BLaER1 treated with 17β-estradiol and CSF1 and Interleukin-3, amounts not matched to agents 10 nM and 100 nM (cell line): ENCODE measurements around the gene PGBD5.

Experiments used
- H3K27ac ChIP-seq, 11 experiments: shearing (Covaris generic); formaldehyde crosslinking; 2 replicates each; pipeline ENCODE4 v1.8.1; 2022
- H3K27me3 ChIP-seq, 11 experiments: shearing (Covaris generic); formaldehyde crosslinking; 2 replicates each; pipeline ENCODE4 v1.8.1; 2022
- H3K36me3 ChIP-seq, 11 experiments: shearing (Covaris generic); formaldehyde crosslinking; 2 replicates each; pipeline ENCODE4 v1.8.1; 2022
- H3K4me1 ChIP-seq, 10 experiments: shearing (Covaris generic); formaldehyde crosslinking; 2 replicates each; pipeline ENCODE4 v1.8.1; 2022
- H3K4me2 ChIP-seq, 11 experiments: shearing (Covaris generic); formaldehyde crosslinking; 2 replicates each; pipeline ENCODE4 v1.8.1; 2022
- H3K4me3 ChIP-seq, 10 experiments: shearing (Covaris generic); formaldehyde crosslinking; 2 replicates each; pipeline ENCODE4 v1.8.1; 2022
- H3K9ac ChIP-seq, 11 experiments: shearing (Covaris generic); formaldehyde crosslinking; 2 replicates each; pipeline ENCODE4 v1.8.1; 2022
- H3K9me3 ChIP-seq, 11 experiments: shearing (Covaris generic); formaldehyde crosslinking; replicated peaks in 1 of 11; 2 replicates each; pipeline ENCODE4 v1.8.1; 2022
- H4K20me1 ChIP-seq, 11 experiments: shearing (Covaris generic); formaldehyde crosslinking; 2 replicates each; pipeline ENCODE4 v1.8.1; 2022
- Cebpa-rat ChIP-seq, 11 experiments: shearing (Covaris generic); IDR thresholded peaks; 2 replicates each; pipeline ENCODE4 v1.8.1; 2022

Gene PGBD5

GRCh38 chr1:230268371-230269170 lies 157.6 kb downstream of the PGBD5 start:
- peak overlapping the region in 4 of 11 experiments; percentile 2 to 22 (median 18); a peak in 2 of 22 replicates for H3K9ac ChIP-seq
- H3K27me3 ChIP-seq: peaks cover 0 to 15% (median 0%) of the 10 kb centered on the region in 11 experiments; a peak in 5 of 22 replicates
- peaks cover 0 to 97% (median 55%) of the 10 kb centered on the region in 11 experiments; a peak in 17 of 22 replicates for H4K20me1 ChIP-seq
- H3K4me1 ChIP-seq: peaks cover 38 to 100% (median 99%) of the 10 kb centered on the region in 10 experiments
- H3K36me3 ChIP-seq: peaks cover 12 to 78% (median 42%) of the 10 kb centered on the region in 11 experiments; a peak in 19 of 22 replicates
- H3K9me3 ChIP-seq: no peaks in the 10 kb centered on the region
- H3K27ac ChIP-seq: peak overlapping the region in 4 of 11 experiments; percentile 10 to 63 (median 21); a peak in 6 of 22 replicates
- H3K4me3 ChIP-seq: no peak overlapping the region
- peak overlapping the region; percentile 62 to 97 (median 76) for H3K4me2 ChIP-seq
- TF ChIP-seq Cebpa-rat (IDR thresholded peaks at IDR 0.05): no peak

- TF ChIP-seq Cebpa-rat (IDR thresholded peaks at IDR 0.05): no peak
- Histone ChIP-seq H3K9ac (no peak overlapping the region; a peak in 2 of 22 replicates), H3K36me3 (peaks cover 17 to 81% (median 47%) of the 10 kb centered on the region in 11 experiments; a peak in 19 of 22 replicates), H3K4me2 (peak overlapping the region in 8 of 11 experiments; percentile 30 to 97 (median 82); a peak in 15 of 22 replicates), H3K4me1 (peaks cover 43 to 100% (median 99%) of the 10 kb centered on the region in 10 experiments), H4K20me1 (peaks cover 0 to 97% (median 56%) of the 10 kb centered on the region in 11 experiments; a peak in 18 of 22 replicates), H3K27ac (no peak overlapping the region), H3K9me3 (no peaks in the 10 kb centered on the region), H3K4me3 (no peak overlapping the region), H3K27me3 (peaks cover 0 to 26% (median 0%) of the 10 kb centered on the region in 11 experiments; a peak in 5 of 22 replicates)
Observed at GRCh38 chr1:230267338-230268065, 158.6 kb downstream of the PGBD5 start.

- peak overlapping the region in 8 of 11 experiments; percentile 70 to 97 (median 82); a peak in 16 of 22 replicates for H3K4me2 ChIP-seq
- peak overlapping the region in 1 of 11 experiments; percentile 1; a peak in 1 of 22 replicates for H3K9ac ChIP-seq
- no peak for TF ChIP-seq Cebpa-rat (IDR thresholded peaks at IDR 0.05)
- no peak overlapping the region for H3K4me3 ChIP-seq
- peaks cover 44 to 100% (median 100%) of the 10 kb centered on the region in 10 experiments for H3K4me1 ChIP-seq
- H4K20me1 ChIP-seq: peaks cover 0 to 100% (median 63%) of the 10 kb centered on the region in 11 experiments; a peak in 18 of 22 replicates
- no peak overlapping the region for H3K27ac ChIP-seq
- H3K36me3 ChIP-seq: peaks cover 17 to 79% (median 43%) of the 10 kb centered on the region in 11 experiments; a peak in 19 of 22 replicates
- H3K9me3 ChIP-seq: no peaks in the 10 kb centered on the region
- peaks cover 0 to 32% (median 0%) of the 10 kb centered on the region in 11 experiments; a peak in 5 of 22 replicates for H3K27me3 ChIP-seq
Observed at GRCh38 chr1:230266456-230266855, 159.7 kb downstream of the PGBD5 start.

- Histone ChIP-seq H3K9me3 (no peaks in the 10 kb centered on the region), H3K27ac (no peak overlapping the region), H3K36me3 (peaks cover 16 to 79% (median 42%) of the 10 kb centered on the region in 11 experiments; a peak in 19 of 22 replicates), H4K20me1 (peaks cover 0 to 97% (median 63%) of the 10 kb centered on the region in 11 experiments; a peak in 18 of 22 replicates), H3K4me3 (no peak overlapping the region), H3K4me2 (peak overlapping the region in 10 of 11 experiments; percentile 2 to 97 (median 76); a peak in 19 of 22 replicates), H3K27me3 (peaks cover 0 to 32% (median 0%) of the 10 kb centered on the region in 11 experiments; a peak in 5 of 22 replicates), H3K4me1 (peaks cover 44 to 100% (median 100%) of the 10 kb centered on the region in 10 experiments), H3K9ac (peak overlapping the region in 2 of 11 experiments; percentile 1 to 17; a peak in 2 of 22 replicates)
- no peak for TF ChIP-seq Cebpa-rat (IDR thresholded peaks at IDR 0.05)
Observed at GRCh38 chr1:230265200-230266115, 160.7 kb downstream of the PGBD5 start.
